HL-60 (cell line): ENCODE data around the gene UXS1.

Experiments used
- DNase-seq, 2 experiments: peaks; one replicate each; pipeline ENCODE4 v3.0.0-alpha.2; 2010 to 2020; ENCODE audit warnings: low read depth in 1 of 2, low spot score in 1 of 2
- H3K27ac ChIP-seq: fragments of 250-450 bp; sonication (Bioruptor Pico); replicated peaks from 2 replicates; pipeline ENCODE4 v1.5.1; 2020; ENCODE audit warnings: mild to moderate bottlenecking, moderate library complexity
- H3K27me3 ChIP-seq: fragments of 250-450 bp; sonication (Bioruptor Pico); 2 replicates; pipeline ENCODE4 v1.5.1; 2021; ENCODE audit warnings: mild to moderate bottlenecking, moderate library complexity; ENCODE audit not compliant: insufficient read depth, poor library complexity, severe bottlenecking
- H3K4me3 ChIP-seq: replicated peaks from 2 replicates; pipeline ENCODE4 v1.5.1; 2011; ENCODE audit warnings: mild to moderate bottlenecking, control low read depth, low read length; ENCODE audit not compliant: insufficient read depth
- GABPA ChIP-seq: IDR thresholded peaks from 2 replicates; pipeline ENCODE4 v1.6.1; 2012; ENCODE audit warnings: low read depth
- POLR2AphosphoS5 ChIP-seq: IDR thresholded peaks from 2 replicates; pipeline ENCODE4 v1.6.1; 2012; ENCODE audit warnings: low read depth
- SPI1 ChIP-seq: IDR thresholded peaks from 2 replicates; pipeline ENCODE4 v1.6.1; 2012; ENCODE audit warnings: low read depth, mild to moderate bottlenecking, borderline replicate concordance
- TF ChIP-seq, protein P1 (sequence below): IDR thresholded peaks from 2 replicates; pipeline ENCODE4 v1.6.1; 2012; ENCODE audit warnings: low read depth; ENCODE audit not compliant: insufficient replicate concordance
- TF ChIP-seq, protein P2 (sequence below): IDR thresholded peaks from one replicate; pipeline ENCODE4 v1.5.1; 2011; ENCODE audit warnings: low read length, control low read depth, inconsistent platforms; ENCODE audit not compliant: insufficient read depth

The UXS1 gene

DNA sequence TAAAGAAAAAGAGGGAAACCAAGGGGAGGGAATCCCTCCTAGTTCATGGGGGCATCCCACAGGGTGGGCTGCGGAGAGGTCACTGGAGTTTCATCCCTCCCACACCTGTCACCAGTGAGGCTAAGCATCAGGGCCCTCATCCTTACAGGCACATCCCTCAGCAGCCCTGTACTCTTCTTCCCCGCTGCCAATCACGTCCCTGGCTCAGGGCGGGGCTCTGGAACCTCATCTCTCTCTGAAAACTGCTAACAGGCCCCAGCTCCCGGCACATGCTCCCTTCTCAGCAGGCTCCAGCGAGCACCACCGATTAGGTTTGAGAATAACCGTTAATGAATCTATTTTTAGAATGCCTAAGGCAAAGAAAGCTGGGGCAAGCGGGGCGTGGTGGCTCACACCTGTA is 13.0 kb downstream of the UXS1 start:
- TF ChIP-seq, protein P1, sequence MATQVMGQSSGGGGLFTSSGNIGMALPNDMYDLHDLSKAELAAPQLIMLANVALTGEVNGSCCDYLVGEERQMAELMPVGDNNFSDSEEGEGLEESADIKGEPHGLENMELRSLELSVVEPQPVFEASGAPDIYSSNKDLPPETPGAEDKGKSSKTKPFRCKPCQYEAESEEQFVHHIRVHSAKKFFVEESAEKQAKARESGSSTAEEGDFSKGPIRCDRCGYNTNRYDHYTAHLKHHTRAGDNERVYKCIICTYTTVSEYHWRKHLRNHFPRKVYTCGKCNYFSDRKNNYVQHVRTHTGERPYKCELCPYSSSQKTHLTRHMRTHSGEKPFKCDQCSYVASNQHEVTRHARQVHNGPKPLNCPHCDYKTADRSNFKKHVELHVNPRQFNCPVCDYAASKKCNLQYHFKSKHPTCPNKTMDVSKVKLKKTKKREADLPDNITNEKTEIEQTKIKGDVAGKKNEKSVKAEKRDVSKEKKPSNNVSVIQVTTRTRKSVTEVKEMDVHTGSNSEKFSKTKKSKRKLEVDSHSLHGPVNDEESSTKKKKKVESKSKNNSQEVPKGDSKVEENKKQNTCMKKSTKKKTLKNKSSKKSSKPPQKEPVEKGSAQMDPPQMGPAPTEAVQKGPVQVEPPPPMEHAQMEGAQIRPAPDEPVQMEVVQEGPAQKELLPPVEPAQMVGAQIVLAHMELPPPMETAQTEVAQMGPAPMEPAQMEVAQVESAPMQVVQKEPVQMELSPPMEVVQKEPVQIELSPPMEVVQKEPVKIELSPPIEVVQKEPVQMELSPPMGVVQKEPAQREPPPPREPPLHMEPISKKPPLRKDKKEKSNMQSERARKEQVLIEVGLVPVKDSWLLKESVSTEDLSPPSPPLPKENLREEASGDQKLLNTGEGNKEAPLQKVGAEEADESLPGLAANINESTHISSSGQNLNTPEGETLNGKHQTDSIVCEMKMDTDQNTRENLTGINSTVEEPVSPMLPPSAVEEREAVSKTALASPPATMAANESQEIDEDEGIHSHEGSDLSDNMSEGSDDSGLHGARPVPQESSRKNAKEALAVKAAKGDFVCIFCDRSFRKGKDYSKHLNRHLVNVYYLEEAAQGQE = no peak
- TF ChIP-seq SPI1 (no peak), GABPA (no peak), POLR2AphosphoS5 (no peak)
- TF ChIP-seq, protein P2, sequence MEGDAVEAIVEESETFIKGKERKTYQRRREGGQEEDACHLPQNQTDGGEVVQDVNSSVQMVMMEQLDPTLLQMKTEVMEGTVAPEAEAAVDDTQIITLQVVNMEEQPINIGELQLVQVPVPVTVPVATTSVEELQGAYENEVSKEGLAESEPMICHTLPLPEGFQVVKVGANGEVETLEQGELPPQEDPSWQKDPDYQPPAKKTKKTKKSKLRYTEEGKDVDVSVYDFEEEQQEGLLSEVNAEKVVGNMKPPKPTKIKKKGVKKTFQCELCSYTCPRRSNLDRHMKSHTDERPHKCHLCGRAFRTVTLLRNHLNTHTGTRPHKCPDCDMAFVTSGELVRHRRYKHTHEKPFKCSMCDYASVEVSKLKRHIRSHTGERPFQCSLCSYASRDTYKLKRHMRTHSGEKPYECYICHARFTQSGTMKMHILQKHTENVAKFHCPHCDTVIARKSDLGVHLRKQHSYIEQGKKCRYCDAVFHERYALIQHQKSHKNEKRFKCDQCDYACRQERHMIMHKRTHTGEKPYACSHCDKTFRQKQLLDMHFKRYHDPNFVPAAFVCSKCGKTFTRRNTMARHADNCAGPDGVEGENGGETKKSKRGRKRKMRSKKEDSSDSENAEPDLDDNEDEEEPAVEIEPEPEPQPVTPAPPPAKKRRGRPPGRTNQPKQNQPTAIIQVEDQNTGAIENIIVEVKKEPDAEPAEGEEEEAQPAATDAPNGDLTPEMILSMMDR = no peak
- Histone ChIP-seq H3K4me3 (no peak overlapping the region), H3K27me3 (no peaks in the 10 kb centered on the region), H3K27ac (no peak overlapping the region)
- DNase-seq = no peak

DNA sequence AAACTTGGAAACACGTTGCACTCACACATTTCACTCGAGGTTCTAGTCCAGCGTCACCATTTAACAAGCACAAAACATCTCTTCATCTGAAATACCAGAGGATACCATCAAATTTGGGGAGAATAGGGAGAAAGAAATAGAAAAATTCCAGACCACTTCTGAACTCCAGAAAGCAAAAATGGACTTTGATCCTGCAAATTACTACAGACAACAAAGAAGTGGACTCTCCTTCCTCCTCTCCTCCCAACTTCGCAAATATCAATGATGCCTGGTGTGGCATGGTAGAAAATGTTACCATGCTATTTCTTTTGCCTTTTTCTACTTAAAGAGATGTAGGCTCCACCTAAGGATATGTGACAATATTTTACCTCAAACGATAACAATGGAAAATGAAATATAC is 13.5 kb downstream of the UXS1 start:
- no peak overlapping the region for H3K27ac ChIP-seq
- H3K4me3 ChIP-seq = no peak overlapping the region
- TF ChIP-seq POLR2AphosphoS5 = no peak
- TF ChIP-seq, protein P1 = no peak
- no peak for TF ChIP-seq GABPA
- TF ChIP-seq, protein P2 = no peak
- TF ChIP-seq SPI1 = no peak
- no peak for DNase-seq
- no peaks in the 10 kb centered on the region for H3K27me3 ChIP-seq

DNA sequence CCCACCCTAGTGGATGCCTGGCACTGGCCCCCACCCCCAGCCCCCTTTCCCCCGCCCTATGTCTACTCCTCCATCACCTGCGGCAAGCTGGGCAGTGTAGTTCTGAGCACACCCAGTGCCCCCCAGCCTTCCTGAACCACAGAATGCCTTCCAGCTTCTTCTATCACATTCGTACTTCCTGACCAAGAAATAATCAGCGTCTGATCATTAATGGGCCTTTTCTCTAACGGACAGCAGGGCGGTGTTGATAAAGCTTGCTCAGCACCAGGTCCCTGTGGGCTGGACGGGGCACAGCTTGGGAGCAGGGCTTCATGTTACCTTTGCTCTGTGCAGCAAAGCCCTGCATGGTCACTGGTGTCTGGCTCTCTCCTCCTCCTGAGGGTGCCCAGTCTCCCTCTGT is 15.4 kb downstream of the UXS1 start:
- no peak overlapping the region for H3K27ac ChIP-seq
- no peak for TF ChIP-seq POLR2AphosphoS5
- no peak for TF ChIP-seq SPI1
- TF ChIP-seq GABPA = no peak
- TF ChIP-seq, protein P2 = no peak
- TF ChIP-seq, protein P1 = no peak
- no peaks in the 10 kb centered on the region for H3K27me3 ChIP-seq
- DNase-seq = no peak
- H3K4me3 ChIP-seq = no peak overlapping the region
